ENCODE measurements around the gene ABL1.
"Not testable (repeated sequence)": the region's sequence is repeated elsewhere in the genome, so short reads cannot be mapped to it uniquely, and the experiment has no call there.

The ABL1 gene

DNA sequence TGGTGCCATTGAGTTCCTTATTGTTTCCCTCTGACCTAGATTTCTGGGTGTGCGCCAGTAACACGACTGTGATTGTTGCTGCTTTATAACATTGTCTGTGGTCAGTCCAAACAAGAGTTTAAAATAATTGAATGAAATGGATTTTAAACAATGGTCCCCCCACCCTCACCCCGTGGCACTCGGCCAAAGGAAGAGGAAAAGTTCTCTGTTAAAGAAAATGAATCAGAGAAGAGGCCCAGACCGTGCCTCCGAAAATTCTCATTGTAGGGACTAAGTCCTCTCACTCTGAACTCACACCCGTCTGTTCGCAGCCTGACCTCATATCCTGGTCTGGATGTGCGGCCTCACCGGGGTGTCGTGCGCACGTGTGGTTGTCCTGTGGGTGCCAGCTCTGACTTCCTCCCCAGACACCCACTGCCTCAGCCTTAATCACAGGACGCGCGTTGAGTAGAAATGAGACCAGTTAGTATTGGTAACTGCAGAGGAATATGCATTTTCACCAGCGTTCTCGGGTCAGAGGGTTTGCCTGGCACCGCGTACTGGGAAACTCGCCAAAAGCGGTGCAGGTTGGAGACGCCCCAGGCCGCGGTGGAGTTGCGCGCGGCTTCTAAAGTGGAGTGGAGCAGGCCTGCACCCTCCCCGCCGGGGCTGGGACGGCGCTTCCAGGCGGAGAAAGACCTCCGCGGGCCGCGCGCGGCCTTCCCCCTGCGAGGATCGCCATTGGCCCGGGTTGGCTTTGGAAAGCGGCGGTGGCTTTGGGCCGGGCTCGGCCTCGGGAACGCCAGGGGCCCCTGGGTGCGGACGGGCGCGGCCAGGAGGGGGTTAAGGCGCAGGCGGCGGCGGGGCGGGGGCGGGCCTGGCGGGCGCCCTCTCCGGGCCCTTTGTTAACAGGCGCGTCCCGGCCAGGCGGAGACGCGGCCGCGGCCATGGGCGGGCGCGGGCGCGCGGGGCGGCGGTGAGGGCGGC, at the start of gene ABL1:
TSS of gene ABL1 (plus strand) at position 884 of the 966 bp plus-strand sequence. CDS start 193 bp downstream, outside the sequence.
- DNase-seq, result peak; percentile 93

DNA sequence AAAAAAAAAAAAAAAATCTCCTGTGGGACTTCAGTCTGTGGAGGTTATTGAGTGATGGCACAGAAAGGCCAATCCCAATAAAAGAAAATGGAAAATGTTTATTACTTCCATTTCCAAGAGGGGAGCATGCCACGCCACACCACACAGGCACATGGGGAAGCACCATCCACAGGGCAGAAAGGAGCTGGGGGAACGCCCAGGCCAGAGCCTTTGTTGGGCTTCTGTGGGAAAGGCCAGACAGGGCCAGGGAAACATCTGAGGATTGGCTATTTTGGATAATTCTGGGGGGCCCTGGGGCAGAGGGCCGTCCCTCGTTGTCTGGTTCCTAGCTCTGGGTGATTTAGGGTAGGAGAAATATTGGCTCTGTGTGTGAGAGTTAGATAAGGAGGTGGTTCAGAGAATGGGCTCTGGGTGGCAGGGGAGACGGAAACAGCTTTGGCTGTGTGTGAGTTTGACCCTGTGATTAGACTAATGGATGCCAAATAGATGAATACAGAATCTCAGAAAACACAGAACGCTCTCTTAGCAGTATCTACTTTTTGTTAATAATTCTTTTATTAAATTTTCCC, 49.0 kb upstream of the ABL1 start:
- DNase-seq, result no peak

DNA sequence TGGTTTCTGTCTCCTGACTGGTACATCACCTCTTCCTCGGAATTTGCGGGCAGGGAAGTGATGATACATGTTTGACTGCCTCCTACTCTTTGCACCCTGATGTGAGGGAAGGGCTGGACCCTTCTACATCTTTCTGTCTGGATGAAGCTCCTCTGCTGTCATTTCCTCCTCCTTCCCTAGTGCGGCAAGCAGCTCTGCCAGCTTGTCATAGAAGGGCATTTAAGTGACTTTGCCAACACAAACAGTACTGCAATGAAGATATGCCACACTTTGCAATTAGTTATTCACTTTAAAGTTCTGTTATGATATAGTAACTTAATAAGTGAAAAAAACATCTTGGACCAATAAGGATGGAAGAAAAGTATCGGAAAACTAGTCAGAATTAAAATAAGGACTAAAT, 48.5 kb upstream of the ABL1 start:
- no peak for DNase-seq

DNA sequence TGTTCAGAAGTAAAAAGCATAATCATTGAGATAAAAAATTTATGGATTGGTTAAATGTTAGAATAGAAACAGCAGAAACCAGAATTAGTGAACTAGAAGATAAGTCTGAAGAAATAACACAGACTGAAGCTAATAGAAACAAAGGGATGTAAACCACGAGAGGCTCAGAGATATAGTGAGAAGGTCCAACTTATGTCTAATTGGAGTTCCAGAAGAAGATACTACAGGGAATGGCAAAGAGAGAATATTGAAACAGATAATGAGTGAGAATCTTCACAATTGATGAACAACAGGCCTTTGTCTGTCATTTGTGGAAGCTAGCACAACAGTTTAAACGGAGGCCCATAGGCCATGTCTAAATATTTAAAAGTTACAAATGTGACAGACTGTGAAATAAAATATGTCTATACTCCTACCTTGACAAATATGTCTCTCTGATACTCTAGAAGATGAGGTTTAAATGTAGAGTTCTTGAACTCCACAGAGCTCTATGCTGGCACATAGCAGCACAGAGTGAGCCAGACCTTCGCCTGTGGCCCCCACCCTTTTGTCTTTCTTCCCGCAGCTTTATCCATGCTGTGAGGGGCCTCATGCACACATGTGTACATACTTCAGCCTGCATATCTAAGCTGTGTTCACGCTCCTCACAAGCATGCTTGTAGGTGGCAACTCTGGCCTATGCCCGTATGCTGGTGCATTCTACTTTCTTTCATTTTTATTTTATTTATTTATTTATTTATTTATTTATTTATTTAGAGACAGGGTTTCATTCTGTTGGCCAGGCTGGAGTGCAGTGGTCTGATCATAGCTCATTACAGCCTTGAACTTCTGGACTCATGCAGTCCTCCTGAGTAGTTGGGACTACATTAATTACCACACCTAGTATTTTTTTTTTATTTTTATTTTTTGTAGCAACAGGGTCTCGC, 45.0 kb upstream of the ABL1 start:
- peak; percentile 17 for DNase-seq

DNA sequence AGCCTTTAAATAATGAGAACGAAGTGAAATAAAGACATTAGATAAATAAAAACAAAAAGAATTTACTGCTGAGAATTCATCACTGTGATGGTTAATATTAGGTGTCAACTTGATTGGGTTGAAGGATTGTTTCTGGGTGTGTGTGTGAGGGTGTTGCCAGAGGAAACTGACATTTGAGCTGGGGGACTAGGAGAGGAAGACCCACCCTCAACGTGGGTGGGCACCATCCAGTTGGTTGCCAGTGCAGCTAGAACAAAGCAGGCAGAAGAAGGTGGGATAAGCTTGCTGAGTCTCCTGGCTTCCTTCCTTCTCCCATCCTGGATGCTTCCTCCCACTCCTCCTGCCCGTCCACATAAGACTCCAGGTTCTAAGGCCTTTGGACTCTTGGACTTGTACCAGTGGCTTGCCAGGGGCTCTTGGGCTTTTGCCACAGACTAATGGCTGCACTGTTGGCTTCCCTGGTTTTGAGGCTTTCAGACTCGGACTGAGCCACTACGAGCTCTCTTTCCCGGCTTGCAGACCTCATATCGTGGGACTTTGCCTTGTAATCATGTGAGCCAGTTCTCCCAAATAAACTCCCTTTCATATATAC, 43.7 kb upstream of the ABL1 start:
- DNase-seq, result no peak

DNA sequence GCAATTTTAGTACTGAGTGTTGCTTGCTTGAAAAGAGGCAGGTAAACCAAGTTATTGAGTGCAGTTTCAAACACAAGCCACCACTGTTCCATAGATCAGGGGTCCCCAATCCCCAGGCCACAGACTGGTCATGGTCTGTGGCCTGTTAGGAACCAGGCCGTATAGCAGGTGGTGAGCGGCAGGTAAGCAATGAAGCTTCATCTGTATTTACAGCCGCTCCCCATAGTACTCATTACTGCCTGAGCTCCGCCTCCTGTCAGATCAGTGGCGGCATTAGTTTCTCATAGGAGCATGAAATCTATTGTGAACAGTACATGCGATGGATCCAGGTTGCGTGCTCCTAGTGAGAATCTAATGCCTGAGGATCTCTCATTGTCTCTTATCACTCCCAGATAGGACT, 41.5 kb upstream of the ABL1 start:
- DNase-seq, result no peak

DNA sequence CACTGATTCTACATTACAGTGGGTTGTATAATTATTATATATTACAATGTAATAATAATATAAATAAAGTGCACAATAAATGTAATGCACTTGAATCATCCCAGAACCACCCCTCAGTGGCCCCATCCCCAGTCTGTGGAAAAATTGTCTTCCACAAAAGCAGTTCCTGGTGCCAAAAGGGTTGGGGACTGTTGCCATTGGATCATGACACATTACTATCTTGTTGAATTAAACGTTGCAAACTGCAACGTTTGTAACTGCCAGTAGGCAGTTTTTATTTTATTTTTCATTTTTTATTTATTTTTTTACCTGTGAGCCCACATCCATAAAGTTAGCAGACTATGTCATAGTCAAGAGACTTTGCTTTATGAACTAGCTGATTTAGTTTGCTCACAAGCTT, 41.0 kb upstream of the ABL1 start:
- DNase-seq, result not testable (repeated sequence)

DNA sequence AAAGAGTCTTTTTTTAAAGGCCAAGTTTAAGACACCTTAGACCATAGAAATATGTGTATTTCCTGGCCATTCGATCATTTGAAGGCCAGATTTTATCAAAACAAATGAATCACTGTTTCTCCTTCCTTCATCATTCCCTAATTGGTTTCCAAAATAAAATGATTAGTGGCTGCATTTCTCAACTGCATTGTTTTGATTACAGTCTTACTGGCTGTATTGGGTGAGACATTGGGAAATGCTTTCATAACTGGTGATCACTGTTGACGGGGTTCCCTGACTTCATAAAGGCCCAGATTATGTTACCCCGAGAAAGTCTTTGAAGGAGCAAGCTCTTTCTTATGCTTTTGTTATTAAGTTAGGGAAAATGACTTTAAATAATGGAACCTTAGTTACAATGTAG, 40.6 kb upstream of the ABL1 start:
- not testable (repeated sequence) for DNase-seq

DNA sequence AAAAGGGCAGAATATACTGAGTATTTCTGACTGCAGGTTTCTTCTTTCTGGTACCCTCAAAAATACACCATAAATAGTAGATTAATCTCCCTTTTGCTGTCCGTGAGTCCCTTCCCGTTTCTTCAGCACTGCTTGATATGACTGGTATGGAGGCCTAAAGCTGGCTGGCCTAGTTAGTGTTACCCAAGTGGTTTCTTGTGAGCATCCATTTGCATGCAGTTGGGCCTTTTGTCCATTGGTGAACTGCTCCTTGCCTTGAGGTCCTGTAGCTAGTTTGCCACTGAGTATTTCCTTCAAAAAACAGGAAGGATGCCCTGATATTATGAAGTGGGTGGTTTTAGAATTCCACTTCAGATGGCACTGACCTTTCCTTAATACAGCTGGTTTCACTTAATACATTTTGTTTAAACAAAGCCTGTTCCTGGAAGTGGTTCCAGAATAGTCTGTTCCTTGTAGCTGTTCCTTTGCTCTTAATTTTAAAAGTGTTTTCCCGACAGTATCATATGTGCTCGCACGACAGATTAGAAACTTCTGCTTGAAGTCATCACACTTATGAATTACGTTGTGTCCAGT, 40.0 kb upstream of the ABL1 start:
- peak; percentile 8 for DNase-seq

DNA sequence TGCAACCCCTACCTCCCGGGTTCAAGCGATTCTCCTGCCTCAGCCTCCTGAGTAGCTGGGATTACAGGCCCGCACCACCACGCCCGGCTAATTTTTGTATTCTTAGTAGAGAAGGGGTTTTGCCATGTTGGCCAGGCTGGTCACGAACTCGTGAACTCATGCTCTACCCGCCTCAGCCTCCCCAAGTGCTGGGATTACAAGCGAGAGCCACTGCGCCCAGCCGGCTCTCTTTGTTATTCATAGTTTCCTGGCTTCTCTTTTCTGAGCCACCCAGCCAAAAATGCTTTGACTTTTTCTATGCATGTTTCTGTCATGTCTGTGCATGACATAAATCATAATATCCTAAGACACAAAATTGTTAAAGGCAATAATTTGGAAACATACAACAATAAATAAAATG, 31.9 kb upstream of the ABL1 start:
- not testable (repeated sequence) for DNase-seq

DNA sequence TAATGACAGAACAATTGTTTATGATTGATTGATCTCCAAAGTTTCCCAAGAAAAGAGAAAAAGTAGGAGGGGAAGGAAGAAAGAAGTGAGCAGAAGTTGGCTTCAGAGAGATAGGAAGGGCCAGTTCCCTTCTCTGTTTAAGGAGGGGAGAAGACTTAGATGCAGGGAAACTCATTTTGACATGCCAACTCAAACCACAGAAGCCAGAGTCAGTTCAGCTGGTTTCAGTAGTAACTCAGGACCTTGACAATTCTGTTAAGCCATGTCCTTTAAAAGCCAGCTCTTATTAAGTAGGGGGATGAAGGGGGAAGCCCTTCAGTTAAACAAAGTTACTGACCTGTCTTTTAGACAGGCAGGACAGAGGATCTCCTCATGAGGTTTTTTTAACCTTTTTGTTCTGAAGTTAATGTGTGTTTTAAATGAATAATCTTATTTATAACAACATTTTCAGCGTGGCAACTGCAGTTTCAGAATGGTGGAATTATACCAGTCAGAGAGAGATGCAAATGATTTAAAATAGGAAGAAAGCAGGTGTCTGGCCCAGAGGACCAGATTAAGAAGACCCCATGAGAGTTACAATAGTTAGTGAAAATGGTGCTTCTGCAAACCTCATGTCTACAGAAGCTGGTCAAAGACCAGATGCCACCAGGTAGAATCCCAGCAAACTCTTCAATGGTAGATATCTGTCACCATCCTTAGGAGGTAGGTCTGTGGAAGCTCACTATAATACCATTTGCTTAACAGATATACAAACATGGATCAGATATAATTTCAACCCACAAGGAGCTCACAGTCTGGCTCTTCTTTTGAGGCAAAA, 29.3 kb upstream of the ABL1 start:
- no peak for DNase-seq

DNA sequence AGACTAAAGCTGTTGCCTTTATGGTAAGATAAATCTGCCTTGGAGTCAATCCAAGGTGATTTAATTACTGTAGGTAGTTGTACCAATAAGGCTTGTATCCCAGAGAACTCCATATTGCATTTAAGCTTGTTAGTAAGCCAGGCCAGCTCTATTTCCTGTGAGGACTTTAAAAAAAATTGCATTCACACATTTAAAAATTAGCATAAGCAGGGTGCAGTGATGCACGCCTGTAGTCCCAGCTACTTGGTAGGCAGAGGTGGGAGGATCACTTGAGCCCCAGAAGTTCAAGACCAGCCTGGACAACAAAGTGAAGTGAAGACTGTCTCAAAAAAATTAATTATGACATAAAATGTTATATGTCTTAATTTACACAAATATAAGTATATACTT, 28.7 kb upstream of the ABL1 start:
- no peak for DNase-seq

DNA sequence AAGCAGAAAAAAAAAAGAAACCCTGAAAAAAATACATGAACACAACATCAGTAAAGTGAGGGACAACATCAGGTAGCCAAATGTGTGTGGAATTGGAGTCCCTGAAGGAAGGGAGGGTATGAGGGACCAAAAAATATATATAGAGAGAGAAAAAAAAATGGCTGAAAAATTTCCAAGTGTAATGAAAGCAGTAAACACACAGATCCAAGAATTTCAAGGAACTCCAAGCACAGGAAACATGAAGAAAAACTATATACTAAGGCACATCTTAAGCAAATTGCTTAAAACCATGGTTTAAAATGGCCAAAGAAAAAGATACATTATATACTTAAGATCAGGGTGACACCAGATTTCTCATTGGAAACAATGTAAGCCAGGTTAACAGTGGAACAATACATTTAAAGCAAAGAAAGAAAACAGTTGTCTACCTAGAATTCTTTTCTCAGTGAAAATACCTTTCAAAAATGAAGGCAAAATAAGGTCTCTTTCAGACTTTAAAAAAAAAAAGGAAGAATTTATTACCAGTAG, 24.4 kb upstream of the ABL1 start:
- DNase-seq, result no peak

DNA sequence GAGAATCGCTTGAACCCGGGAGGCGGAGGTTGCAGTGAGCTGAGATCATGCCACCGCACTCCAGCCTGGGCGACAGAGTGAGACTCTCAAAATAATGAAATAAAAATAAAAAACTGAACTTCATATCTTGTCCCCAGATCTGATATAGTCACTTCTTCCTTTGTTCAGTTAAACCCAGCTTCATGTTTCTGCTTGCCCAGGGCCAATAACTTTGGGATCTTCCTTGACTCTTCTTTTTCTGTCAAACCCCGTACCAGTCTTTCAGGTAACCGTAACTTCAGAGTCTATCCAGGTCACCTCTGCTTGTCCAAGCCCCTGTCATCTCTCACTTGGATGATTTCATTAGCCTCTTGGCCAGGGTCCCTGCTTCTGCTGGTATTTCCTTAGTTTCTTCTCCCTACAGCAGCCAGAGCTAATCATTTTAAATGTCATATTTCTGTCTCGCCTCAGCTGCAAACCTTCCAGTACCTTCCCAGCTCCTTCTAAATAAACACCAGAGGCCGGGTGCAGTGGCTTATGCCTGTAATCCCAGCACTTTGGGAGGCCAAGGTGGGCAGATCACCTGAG, 19.7 kb upstream of the ABL1 start:
- DNase-seq, result no peak

DNA sequence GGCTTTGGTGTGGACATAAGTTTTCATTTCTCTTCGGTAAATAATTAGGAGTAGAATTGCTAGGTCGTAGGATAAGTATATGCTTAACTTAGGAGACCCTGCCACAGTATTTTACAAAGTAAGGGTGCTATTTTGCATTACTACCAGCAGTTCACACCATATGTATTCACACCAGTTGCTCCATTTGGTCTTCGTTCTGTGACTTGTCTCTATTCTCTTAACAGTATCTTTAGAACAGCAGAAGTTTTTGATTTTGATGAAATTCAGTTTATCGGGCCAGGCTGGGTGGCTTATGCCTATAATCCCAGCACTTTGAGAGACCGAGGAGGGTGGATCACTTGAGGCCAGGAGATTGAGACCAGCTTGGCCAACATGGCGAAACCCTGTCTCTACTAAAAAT, 17.1 kb upstream of the ABL1 start:
- DNase-seq, result no peak

DNA sequence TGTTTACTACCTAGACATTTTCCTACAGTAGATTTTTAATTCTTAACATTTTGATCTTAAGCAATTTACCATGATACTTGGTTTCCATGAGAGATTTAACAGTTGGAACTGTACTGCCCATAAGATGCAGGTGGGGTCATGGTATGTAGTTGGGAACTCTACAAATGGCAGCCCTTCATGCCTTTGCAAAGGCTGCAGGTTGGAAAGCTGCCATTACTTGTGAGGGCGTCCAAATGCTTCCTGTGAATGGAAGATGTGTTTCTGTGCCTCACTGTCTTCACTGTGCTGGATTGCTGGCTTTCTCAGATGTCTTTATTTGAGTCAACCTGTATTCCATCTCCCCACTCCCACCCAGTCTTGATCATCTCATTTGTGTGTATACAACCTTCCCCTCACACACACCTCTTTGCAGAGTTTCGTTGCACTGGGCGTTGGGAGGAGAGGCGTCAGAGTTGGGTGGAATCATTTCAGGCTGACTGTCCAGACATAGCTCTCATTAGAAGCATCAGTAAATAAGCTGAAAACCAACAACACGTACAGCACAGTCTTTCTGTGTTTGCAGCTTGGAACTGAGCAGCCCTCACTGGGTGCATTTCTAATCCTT, 14.8 kb upstream of the ABL1 start:
- no peak for DNase-seq

DNA sequence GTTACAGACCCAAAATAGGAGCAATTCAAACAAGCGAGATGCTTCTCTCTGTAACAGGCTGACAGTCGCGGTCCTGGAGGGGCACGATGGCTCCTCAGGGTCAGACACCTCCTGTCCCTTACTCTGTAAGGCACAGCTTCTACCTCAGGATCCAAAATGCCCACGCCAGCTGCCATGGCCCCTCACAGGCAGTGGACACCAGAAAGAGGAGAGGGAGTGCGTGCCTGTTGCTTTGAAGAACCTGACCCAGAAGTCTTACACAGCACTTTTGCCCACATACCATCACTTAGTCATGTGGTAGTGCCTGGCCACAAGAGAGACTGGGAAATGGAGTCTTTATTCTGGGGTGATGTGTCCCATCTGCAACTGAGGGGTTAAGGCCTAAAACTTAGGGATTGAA, 11.6 kb upstream of the ABL1 start:
- DNase-seq, result no peak

DNA sequence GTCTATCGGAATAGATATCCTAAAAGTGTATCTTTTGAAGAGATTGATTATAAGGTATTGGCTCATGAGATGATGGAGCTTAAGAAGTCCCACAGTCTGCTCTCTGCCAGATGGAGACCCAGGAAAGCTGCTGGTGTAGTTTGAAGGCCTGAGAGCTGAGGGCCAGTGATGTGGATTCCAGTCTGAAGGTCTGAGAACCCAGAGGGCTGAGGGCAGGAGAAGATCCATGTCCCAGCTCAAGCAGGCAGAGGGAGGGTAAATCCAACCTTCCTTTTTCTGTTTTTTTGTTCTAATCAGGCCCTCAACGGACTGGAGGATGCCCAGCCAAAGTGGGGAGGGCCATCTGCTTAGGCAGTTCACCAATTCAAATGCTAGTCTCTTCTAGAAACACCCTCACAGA, 11.0 kb upstream of the ABL1 start:
- DNase-seq, result no peak

DNA sequence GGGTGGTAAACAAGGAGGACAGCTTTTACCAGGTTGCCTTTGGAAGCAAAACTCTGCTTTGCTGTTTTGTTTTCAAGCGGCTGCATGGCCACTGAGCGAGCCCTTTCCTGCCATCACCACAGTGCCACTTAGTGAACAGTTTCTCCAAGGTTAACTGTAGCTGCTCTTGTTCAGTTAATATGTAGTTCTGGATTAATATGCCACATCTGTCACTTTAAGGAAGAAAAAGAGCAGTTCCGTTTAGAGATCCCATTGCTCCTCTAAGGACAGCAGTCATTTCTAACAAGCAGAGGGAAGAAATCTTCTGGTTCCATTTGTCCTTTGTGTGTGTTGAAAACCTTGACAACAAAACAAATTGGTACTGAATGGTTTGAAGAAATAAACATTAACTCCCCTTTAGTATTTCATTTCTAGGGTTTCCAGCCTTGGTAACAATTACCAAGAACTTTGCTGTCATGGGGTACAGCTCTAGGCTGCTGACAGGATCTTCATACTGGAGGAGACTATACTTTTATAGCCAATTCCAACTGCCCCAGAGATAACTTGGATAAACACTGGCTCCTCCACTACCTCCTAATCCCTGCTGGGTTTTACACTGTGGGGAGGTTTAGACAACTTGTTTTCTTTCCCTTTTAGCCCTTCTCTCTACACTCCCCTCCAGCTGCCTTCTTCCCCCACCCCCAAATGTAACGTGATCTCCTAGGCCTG, 10.3 kb upstream of the ABL1 start:
- peak; percentile 23 for DNase-seq

DNA sequence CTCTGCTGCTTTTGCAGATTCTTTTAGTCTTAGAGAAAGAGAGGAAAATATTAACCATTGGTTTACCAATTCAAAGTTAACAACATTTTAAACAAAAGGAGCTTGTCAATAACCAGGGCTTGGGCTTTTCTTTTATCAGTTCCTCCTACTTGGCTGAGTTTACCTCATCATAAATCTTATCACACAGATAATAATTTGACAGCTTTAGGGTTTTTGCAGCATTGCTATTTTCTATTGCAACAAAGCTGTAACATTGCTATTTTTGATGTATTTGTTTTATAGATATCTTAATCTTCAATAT, 9.8 kb upstream of the ABL1 start:
- no peak for DNase-seq
